UCSD-AML1 (cell line): ENCODE measurements around the gene FAM162B.
"Not testable (repeated sequence)": the region's sequence is repeated elsewhere in the genome, so short reads cannot be mapped to it uniquely, and the experiment has no call there.

Source experiments
- DNase-seq: peaks from one replicate; lab custom pipeline; 2025; ENCODE audit not compliant: unreplicated experiment; lab: John Stamatoyannopoulos, UW

FAM162B gene

GRCh38 chr6:116730513-116730912, 35.0 kb downstream of the FAM162B start:
- DNase-seq = no peak

- no peak for DNase-seq
These were observed 38.6 kb downstream of the FAM162B start for GRCh38 chr6:116726947-116727346.

DNA sequence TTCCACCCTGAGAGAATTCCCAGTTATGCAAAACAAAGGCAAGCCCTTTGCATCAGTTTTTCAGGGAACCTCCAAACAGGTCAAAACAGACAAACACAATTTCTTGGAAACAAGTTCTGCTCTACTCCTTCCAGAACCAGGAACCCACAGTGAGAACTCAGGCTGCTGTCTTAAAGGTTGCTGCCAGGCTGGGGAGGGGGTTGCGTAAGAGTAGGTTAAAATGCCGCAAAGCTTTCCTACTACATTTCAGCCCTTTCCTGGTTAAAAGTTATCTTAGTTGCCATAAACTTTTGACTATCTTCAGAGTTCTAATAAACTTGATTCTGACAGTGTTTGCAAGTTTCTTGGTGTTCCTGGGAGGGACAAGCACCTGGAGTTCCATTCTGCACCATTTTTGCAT, 50.8 kb downstream of the FAM162B start:
- DNase-seq = no peak

DNA sequence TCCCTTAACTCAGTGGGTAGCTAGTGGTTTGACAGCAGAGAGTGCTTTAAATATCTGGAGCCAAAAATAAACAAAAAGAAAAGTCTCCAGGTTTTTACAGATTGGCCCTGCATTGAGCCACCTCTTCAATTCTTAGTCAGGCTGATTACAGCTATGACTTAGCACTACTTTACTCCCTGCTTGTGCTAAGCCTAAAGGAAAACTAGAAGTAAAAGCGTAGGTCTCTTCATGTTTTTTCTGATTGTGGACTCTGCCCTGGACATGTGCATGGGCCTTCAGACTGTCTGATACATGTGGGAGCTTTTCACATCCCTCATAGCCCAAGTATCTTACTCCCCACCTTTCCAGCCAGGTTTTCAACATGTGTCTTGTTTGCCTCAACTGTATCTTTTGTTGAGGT, 51.2 kb downstream of the FAM162B start:
- no peak for DNase-seq

DNA sequence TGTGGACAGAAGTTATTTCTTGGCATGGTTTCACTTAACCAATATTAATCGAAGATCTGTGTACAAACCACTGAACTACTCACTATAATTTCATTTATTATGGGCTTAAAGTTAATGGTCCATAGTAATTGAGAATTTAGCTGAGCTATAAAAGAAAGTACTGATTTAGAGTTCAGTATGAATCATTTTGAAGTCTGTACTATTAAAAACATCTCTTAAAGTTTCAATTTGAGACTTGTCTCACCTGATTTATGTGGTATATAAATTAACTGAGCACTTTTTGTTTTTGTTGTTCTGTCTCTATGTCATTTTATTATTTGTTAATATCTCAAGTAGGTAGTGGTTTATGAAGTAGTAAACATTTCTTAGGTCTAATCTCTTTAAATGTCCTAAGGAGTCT, 59.6 kb downstream of the FAM162B start:
- no peak for DNase-seq

DNA sequence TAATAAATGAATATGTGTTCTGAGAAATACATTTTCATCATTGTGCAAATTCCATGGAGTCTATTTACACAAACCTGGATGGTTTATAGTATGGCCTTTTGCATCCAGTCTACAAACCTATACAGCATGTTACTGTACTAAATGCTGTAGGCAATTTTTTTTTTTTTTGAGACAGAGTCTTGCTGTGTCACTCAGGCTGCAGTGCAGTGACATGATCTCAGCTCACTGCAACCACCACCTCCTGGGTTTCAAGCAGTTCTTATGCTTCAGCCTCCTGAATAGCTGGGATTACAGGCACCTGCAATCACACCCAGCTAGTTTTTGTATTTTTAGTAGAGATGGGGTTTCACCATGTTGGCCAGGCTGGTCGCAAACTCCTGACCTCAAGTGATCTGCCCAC, 61.6 kb downstream of the FAM162B start:
- DNase-seq = not testable (repeated sequence)
